Colon (tissue), 2 donors: ENCODE measurements around the gene TRIM40.
"Not testable (repeated sequence)": the region's sequence is repeated elsewhere in the genome, so short reads cannot be mapped to it uniquely, and the experiment has no call there.

Source experiments
- FAIRE-seq: peaks from 2 replicates; lab custom pipeline; 2012; peaks lifted over from hg19 to GRCh38; lab: Jason Lieb, UNC
- donor health status: control.
- donor health status: control.

The TRIM40 gene

DNA sequence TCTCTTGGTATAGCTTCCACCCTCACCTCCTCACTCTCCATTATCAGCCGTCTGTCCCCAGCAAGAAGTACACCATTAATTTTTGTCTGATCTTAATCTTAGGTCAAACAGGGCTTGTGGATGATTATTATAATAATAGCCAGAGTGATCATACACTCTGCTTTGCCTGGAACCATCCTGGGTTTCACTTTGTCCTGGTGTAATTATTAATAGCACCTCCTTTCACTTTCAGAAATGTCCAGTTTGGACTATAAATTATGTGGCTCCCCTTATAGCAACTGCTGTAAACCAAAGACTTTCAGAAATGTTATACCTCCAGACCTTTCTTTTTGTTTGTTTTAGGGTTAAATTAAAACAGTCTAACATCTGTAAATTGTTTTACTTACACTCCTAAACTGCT lies 22.1 kb upstream of the TRIM40 start:
- no peak for FAIRE-seq

DNA sequence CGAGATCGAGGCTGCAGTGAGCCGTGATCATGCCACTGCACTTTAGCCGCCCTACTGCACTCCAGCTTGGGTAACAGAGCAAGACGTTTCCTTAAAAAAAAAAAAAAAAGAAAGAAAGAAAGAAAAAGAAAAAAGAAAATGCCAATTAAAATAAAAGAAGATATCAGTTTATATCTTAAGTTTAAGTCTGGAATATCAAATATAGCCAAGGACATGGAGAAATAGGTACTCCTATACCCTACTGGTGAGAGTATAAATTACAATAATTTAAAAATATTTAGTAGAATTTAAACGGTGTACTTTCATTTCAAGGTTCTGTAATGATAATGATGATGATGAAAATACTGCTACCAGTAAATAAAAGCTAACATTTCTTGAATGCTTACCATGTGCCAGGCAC lies 19.2 kb upstream of the TRIM40 start:
- FAIRE-seq = no peak

DNA sequence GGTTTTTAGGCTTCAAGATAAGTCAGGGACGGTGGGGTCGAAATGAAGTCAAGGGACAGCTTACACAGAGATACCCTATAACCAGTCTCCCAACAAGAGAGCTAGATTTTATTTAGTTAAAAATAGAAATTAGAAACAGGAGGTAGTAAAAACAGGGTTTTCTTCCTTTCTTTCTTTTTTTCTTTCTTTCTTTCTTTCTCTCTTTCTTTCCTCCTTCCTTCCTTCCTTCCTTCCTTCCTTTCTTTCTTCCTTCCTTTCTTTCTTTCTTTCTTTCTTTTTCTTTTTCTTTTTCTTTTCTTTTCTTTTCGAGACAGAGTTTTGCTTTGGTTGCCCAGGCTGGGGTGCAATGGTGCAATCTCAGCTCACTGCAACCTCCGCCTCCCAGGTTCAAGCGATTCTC lies 17.2 kb upstream of the TRIM40 start:
- FAIRE-seq = not testable (repeated sequence)

DNA sequence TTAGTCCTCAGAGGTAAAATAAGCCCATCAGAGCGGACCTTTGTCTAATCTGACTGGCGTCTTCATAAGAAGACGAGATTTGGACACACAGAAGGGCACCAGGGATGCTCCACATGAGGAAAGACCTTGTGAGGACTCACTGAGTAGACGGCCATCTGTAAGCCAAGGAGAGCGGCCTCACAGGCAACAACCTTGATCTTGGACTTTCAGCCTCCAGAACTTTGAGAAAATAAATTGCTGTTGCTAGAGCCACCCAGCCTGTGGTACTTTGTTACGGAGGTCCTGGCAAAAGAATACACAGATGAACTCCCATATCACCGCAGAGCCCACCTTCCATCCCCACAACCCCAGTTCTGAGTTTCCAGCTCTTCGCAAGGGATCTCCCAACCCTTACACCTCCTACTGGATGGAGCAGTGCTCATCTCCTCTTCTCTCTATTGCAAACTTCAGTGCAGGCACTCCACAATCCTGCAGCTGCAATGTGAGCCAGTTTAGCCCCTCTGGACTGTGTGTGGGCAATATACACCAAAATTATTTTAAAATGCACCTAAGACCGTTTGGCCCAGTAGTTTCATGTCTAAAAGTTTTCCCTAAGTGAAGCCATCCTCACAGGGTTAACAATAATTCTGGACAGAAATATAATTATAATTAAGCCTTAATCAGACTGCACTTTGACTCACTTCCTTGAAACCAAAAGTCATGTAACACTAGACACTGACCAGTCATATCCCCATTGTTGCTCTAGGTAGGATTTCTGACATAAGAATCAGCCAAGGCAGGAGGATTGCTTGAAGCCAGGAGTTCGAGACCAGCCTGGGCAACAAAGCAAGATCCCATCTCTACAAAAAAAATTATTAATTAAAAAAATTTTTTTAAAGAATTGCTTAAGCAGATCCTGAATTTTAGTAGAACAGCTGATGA lies 14.2 kb upstream of the TRIM40 start:
- FAIRE-seq = no peak

- peak; percentile 84 for FAIRE-seq
Measured at GRCh38 chr6:30122515-30122914, 13.4 kb upstream of the TRIM40 start.

- FAIRE-seq = no peak
Measured at GRCh38 chr6:30127238-30128093, 8.5 kb upstream of the TRIM40 start.

GRCh38 chr6:30129265-30130178 lies 6.4 kb upstream of the TRIM40 start:
- FAIRE-seq = no peak

- no peak for FAIRE-seq
Measured at GRCh38 chr6:30130179-30130679, 5.7 kb upstream of the TRIM40 start.

GRCh38 chr6:30130887-30131862 lies 4.8 kb upstream of the TRIM40 start:
- peak; percentile 24 for FAIRE-seq

GRCh38 chr6:30131947-30132497 lies 3.9 kb upstream of the TRIM40 start:
- no peak for FAIRE-seq

DNA sequence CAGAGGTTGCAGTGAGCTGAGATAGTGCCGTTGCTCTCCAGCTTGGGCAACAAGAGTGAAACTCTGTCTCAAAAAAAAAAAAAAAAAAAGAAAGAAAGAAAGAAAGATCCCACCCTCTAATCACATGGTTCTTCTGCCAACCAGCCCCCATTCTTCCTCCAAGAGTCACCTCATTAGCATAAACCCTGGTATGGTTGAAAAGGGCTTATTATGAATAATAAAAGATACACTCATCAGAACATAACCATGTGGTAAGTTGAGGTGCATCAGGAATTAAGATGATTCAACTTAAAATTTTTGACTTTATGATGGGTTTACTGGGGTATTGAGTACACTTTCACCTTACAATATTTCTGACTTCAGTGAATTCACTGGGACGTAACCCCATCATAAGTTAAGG lies 793 bp upstream of the TRIM40 start:
- no peak for FAIRE-seq

GRCh38 chr6:30136570-30137286 lies 788 bp downstream of the TRIM40 start:
- FAIRE-seq = no peak

GRCh38 chr6:30140240-30140639 lies 4.3 kb downstream of the TRIM40 start:
- not testable (repeated sequence) for FAIRE-seq

GRCh38 chr6:30142665-30143064 lies 6.7 kb downstream of the TRIM40 start:
- FAIRE-seq = no peak

DNA sequence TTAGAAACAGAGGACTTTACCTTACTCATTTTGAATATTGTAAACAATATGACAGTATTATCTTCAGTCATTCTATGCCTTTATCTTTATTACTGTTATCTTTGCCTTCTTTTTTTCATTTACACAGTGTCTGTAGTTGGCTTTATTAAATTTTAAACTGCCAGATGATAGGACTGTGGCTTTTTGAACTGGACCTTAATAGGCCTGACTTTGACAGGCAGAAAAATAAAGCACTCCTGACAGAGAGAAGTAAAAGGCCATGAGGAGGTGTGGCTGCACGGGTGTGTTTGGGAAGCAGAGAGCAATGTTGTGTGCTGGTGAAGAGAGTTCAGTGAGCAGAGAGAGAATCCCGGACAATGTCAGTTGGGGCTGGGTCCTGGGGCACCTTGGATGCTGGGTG lies 7.8 kb downstream of the TRIM40 start:
- FAIRE-seq = no peak

- no peak for FAIRE-seq
Measured at GRCh38 chr6:30144811-30145210, 8.9 kb downstream of the TRIM40 start.

DNA sequence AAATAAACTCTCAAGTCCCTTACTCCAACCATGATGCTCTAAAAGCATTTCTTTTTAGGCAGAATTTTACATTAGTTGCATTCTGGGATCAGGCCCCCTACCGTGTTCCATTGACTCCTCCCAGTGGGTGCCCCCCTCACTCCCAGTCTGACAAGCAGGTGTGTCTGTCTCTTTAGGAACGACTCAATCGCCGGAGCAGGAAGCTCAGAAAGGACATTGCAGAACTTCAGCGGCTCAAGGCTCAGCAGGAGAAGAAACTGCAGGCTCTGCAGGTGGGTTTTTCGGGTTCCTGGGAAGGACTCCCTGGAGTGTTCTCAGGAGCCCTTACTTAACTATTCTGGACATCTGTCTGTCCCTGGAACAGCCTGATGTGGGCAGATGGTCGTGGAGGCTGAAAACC lies 9.9 kb downstream of the TRIM40 start:
- no peak for FAIRE-seq

- no peak for FAIRE-seq
Measured at GRCh38 chr6:30147096-30147495, 11.2 kb downstream of the TRIM40 start.

GRCh38 chr6:30149234-30149633 lies 13.3 kb downstream of the TRIM40 start:
- no peak for FAIRE-seq
